OCI-LY7 (cell line): Measurements from ENCODE around the gene ELF4.

Source experiments
- CTCF ChIP-seq: fragments of 200-600 bp; sonication (generic); conservative IDR thresholded peaks from 2 replicates; pipeline ENCODE4 v1.5.1; 2014; ENCODE audit warnings: mild to moderate bottlenecking, antibody characterized with exemption, low read length, moderate library complexity, mixed read lengths
- EZH2phosphoT487 ChIP-seq: fragments of 200-600 bp; sonication (generic); IDR thresholded peaks from 2 replicates; pipeline ENCODE4 v1.6.1; 2018; ENCODE audit warnings: low read depth, borderline replicate concordance, mild to moderate bottlenecking, mixed run types, antibody characterized with exemption, low read length, moderate library complexity, mixed read lengths

- no peak for TF ChIP-seq CTCF
- TF ChIP-seq EZH2phosphoT487 = no peak
Measured at GRCh38 chrX:130071611-130072344, 38.5 kb downstream of the ELF4 start.
